Right ventricle myocardium inferior (tissue), 1 donor: Measurements from ENCODE around the gene RAB5B. TPM values are rescaled to one million over a fixed set of nuclear protein-coding genes. Genes with fewer than 3 reads are reported as not detected.

Source experiments
- ATAC-seq: fragments of 200-7000 bp; cut with Tn5 transposase; one replicate; pipeline ENCODE4 v1.9.1; 2020; ENCODE audit warnings: mild to moderate bottlenecking, moderate library complexity
- DNase-seq: peaks from one replicate; pipeline ENCODE4 v3.0.0; 2021; ENCODE audit errors: missing footprints
- intact Hi-C: fragments of 100-400 bp; cut with DNase I; formaldehyde crosslinking; loops from one replicate; pipeline ENCODE4 v1.11.0; 2022
- long read RNA-seq: library from polyadenylated mRNA; unstranded; transcript quantifications from one replicate; pipeline ENCODE4 v2.0.0, GENCODE V29; 2021
- total RNA-seq: library from RNA; stranded (reverse); fragmentation: NEBNext Ultra II Directional; extraction: Animal tissue kit (Norgen Biotek cat#: 25700); gene quantifications from one replicate; pipeline ENCODE4 v1.2.1, GENCODE V29; 2021
- donor health status: DM: no; HTN: yes; CAD: no; lungs with severe emphysema.

RAB5B gene, protein sequence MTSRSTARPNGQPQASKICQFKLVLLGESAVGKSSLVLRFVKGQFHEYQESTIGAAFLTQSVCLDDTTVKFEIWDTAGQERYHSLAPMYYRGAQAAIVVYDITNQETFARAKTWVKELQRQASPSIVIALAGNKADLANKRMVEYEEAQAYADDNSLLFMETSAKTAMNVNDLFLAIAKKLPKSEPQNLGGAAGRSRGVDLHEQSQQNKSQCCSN
- 113 TPM for total RNA-seq
- long read RNA-seq, full-length matches to known transcripts = 46 of 69 reads
- long read RNA-seq, partial matches to known transcripts = 7 of 69 reads
- long read RNA-seq, other reads (novel, unspliced or antisense) = 16 of 69 reads

DNA sequence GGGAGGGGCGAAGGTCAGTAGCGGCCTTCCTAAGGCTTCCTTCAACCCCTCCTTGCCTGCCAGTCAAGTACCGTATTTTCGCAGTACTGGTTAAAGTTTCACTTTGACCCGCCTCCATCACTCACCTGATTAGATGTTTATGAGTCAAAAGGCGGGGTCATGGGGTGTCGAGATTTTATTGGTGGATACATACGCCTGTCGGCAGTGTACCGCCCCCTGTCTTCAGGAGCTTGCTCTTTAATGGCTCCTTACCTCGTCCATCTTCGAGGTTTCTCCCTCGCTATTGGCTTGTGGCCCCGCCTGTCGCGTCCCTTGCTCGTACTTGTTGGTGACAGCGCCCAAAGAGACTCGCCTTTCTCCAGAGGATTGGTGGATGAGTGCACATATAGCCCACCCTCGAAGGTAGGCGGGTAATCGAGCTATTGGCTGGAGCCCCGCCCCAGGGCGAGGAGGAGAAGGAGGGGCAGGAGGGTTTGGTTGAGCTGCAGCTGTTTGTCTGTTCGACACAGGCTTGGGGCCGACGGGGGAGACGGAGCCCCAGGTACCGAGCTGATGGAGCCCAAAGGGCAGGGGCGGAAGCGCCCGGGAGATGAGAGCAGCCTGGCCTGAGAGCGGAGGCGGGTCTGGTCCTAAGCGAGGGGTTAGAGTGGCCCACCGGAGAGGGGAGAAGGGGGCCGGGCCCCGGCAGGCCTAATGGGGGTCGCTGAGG lies at the start of gene RAB5B:
Gene RAB5B (plus strand): TSS at position 480 of the 709 bp plus-strand sequence. CDS start 12,883 bp downstream, outside the sequence.
- ATAC-seq (peak; percentile 95), DNase-seq (peak; percentile 99)
- intact Hi-C loops = loop anchor here (2.0 kb wide), 1 partner anchor 47 kb away; the partner anchor contains the start of gene PYM1

DNA sequence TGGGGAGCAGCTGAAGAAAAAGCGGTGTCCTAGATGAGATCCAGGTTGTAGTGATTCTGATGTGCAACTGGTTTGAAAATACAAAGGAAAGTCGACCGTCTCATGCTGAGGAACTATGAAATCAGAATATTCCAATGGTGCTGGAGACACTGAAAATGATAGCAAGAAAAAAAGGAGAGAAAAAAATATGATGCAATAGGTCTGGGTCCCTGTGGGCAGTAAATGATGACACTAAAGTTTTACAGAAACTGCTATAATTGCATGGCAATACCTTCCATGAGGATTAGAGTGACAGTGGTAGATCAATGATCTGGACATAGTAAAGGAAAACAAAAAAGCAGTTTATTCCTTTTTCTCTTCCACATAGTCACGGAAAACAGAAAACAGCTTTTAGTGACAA lies 48.5 kb upstream of the RAB5B start:
- DNase-seq (no peak), ATAC-seq (no peak)
- intact Hi-C loops = no loop called here

DNA sequence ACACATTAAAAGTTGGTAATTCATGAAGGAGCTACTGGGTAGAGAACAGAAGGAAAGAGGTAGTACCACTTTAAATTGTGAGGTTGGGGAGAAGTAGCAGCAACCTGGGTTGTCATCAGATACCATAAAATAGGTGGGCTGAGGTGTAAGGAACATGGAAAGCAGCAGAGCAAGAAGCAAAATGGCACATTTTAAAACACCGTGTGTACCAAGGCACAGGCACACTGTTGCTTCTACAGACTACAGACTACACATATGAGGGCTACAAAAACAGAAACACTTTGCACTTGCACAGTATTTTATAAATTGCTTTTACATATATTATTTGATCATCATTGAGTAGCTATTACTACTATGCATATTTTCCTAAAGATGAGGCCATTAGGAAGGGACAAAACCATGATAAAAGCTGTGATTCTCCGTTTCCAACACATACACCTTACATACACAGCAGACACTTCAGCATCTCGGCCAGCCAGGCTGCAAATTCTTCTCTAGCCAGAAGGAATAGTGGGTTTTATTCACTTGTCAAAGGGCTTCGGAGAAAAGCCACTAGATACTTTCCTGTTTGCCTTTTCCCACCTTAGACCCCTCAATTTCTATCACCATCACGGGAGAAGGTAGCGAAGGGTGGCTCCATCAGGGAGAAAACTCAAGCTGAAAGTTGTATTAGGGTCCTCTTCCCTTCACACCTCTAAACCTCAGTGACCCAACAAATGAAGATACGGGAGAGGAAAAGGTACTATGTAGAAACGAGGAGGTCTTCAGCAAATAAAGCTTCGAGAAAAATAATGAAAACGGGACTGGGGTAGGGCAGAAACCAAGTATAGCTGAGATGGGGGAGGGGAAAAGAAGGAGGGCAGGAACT lies 47.8 kb upstream of the RAB5B start:
- DNase-seq (no peak), ATAC-seq (no peak)
- intact Hi-C loops = loop anchor here (2.0 kb wide), 3 partner anchors 47 to 97 kb away; partner anchors contain the start of gene DNAJC14

DNA sequence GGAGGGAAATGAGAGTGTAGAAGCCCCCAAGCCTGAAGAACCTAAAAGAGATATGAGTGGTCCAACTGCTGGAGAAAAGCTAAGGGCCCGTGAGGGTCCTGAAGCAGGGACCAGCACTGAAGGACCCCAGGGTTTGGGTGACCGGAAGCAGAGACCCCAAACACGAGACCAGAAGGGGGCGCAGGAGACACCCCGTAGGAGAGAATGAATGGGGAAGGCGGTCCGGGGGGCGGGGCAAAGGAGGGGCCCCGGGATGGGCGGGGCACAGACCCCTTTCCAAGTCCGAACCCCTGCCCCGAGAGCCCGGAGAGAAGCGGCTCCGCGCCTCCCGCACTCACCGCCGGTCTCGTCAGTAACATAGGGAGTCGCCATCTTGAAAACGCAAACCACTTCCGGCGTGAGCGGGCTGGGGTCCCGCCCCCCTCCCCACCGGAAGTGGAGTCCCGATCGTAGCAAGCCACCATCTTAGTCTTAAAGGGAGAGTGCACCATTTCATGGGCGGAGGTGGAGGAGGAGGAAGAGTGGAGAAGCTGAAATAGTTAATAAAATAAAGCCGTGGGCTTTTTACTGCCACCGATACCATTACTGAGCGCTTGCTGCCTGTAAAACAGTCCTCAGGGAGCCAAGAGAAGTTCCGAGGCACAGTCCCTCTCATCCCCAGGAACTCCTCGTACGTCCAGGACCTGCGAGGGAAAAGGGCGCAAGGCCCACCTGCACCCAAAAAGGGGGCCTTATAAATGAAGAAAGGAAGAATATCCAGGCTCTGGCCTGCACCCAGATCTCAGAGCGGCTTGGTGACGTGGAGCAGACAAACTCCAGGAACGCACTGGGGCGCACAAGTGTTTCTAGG lies 46.9 kb upstream of the RAB5B start:
- peak; percentile 92 for DNase-seq
- intact Hi-C loops = loop anchor here (2.0 kb wide), 3 partner anchors 46 to 98 kb away; partner anchors contain the start of gene DNAJC14
- peak; percentile 88 for ATAC-seq

DNA sequence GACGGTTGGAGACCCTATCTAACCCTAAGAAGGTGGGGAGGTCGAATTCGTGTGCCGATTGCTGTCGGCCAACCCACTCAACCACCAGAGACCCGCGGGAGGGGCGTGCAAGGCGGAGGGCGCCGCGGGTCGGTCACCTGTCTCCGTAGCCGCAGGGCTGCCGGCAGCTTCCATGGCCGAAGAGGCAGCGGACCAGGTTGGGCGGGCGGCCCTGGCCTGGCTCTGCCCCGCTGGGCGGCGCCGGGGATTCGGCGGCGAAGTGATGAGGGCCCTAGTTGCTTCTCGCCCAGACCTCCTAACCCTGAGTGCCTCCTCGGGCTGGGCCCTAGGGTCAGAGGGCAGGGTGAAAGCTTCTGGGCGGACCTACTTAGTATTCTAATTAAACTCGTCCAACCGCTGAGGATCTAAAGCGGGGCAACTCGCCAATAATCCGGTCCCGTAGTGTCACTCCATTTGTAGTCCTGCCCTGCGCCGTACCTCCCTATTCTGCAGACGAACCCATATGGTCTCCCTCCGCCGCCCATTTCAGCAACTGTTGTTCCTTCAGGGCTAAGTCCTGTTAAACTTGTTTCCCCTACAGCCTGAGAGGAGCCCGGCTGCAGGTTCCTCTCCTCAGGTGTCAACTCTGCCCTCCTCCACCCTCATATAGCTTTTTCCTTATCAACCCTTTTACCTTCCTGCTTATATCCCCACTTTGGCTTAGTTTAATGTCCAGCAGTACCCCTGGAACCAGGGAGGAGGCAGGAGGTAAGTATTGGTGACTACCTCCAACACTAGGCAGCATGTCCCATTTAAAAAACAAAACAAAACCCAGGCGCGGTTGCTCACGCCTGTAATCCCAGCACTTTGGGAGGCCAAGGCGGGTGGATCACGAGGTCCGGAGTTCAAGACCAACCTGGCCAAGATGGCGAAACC lies 46.0 kb upstream of the RAB5B start, which contains the start of gene PYM1:
Gene PYM1 (minus strand): TSS at position 307 of the 915 bp plus-strand sequence. CDS start 133 bp downstream, at position 174.
- ATAC-seq = peak; percentile 73
- intact Hi-C loops = loop anchor here (2.0 kb wide), 3 partner anchors 45 to 99 kb away; partner anchors contain the start of gene DNAJC14
- DNase-seq = peak; percentile 90

DNA sequence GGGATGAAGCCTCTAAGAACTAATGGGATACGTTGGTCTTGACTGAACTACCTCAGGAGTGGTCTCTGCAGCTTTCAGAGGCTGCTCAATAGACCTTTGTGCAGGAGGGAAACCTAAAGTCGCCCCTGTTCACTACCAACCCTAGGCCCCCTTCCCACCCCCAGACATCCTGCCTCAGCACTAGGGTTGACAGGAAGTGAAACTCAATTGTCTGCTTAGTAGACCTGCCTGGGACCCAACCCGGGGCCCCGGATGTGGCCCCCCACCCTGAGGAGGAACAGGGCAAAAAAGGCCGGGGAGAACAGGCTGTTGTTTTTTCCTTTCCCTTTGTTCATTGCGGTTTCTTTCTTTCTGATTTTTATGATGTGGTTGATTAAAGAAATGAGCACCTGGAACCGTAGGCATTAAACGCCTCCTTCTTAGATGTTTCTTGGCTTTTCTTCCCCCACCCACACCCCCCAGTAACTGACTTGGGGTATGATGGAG lies 44.5 kb upstream of the RAB5B start:
- DNase-seq (no peak), ATAC-seq (no peak)
- intact Hi-C loops = no loop called here

DNA sequence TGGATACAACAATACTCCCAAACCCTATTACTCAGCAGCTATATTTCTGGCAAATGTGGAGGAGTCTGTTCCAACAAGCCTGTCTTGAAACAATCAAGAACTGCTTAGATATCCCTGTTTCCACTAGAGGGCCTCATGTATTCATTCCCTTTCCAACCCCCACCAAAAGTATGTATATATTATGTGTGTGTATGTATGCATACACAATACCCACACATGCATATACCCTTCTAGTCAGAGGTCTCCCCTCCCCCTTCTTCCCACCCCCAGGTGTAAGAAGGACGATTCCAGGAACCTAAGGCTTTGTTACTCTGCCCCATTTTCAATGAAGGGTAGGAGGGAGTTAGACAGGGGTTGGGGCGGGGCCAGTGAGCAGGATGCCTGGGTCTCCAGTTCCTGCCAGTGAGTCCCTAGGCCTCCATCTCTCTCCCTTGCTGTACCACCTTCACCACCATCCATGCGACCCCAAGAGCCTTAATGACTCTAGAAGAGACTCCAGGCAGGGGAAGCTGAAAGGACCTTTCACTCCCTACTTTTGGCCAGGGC lies 43.0 kb upstream of the RAB5B start, which contains the start of gene DGKA:
Gene DGKA (plus strand): TSS at position 392 of the 546 bp plus-strand sequence. CDS start 5,342 bp downstream, outside the sequence.
- ATAC-seq (no peak), DNase-seq (no peak)
- intact Hi-C loops = no loop called here

DNA sequence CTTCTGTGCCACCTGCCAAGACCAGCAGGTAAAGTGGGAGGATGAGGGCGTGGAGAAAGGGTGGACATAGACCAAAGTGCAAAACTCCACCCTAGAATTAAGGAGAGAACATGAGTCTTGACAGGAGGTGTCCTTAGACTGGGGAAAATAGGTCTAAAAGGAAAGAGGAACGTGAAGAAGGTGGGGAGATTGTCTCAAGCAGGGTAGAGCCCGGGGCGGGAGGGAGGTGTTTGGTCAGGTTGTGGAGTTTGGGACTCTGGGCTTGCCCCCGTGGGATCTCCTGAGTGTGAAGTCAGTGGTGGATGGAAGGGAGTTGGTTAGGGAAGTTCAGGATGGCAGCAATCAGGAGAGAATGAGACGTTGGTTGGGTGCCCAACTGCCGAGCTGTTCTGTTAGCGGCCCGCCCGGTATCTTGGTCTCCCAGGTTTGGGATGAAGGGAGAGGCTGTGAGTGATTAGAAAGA lies 42.5 kb upstream of the RAB5B start:
- ATAC-seq = no peak
- DNase-seq = peak; percentile 73
- intact Hi-C loops = no loop called here

DNA sequence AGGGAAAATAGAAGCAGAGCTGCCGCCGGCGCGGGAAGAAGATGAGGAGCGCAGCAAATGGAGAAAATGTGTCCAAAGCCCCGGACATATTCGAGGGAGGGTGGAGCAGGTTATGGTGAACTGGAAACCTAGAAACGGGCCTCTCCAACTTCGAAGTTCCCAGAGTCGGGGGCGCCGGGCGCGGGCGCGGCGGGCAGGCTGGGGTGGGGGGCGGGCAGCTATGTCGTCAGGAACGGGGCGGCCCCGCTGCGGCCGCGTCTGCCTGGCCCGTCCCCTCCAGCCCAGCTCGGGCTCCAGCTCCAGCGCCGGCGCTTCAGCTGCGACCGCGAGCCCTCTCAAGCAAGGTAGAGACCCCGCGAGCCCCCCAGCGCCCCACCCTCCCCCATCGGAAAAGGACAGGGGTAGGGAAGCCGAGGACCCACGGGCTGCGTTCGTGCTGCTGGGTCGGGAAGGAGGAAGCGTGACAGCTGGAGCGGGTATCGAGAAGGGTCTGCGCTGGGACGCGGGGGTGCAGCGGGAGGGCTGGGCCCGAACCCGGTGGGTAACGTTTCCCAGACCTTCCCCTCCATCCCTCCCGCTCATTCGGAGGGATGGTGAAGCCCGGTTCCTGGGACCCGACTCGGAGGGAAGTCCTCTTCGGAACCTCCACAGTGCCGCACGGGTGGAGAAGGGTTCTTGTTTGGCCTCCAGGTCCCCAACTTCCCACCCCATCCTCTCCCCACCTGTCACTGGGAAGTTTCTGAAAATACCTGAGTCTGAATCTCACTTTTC lies 41.9 kb upstream of the RAB5B start:
- DNase-seq (peak; percentile 87), ATAC-seq (peak; percentile 45)
- intact Hi-C loops = loop anchor here (2.0 kb wide), 1 partner anchor 35 kb away; the partner anchor contains the start of genes CDK2 and PMEL

DNA sequence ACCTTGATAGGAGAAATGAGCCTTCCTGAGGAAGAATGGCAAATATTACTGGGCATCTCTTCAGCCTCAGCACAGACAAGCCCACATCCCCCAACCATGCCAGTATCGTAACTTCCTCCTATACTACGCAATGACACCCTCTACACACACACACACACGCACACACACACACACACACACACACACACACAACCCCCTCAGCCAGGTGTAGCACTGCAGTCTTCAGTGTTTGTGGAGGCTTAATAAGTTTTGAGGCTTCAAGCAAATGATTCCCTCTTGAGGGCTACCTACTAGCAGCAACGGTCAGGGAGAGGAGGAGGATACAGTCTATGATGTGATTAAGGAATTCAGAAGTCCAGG lies 41.3 kb upstream of the RAB5B start:
- intact Hi-C loops = loop anchor here (2.0 kb wide), 1 partner anchor 34 kb away; the partner anchor contains the start of genes CDK2 and PMEL
- ATAC-seq = no peak
- DNase-seq = no peak

DNA sequence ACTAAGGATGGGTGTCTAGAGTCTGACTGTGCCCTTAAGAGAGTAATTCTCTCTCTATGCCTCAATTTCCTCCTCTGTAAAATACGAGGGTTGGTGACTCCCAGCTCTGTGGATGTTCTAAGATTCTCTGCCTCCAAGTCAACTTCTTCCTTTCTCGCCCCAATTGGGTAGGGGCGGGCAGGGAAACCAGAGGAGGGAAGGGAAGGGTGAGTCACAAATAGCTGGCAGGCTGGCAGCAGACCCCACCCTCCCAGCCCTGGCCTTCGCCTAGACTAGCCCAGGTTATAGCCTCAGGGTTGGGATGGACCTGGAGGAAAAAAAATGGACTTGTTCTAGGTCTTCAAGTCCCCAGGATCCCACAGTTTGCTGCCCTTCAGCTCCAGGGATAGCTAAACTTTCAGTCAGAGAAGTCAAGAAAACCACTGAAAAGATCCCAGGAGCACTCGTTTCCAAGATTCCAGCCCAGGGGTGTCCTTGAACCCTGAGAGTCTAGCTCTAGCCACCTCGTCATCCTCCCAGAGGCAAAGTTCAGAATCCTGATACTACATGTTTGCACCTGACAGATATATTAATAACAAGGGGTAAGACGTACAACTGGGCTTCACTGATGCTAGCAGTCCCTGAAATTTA lies 40.6 kb upstream of the RAB5B start:
- intact Hi-C loops = loop anchor here (2.0 kb wide), 1 partner anchor 34 kb away; the partner anchor contains the start of genes CDK2 and PMEL
- DNase-seq (no peak), ATAC-seq (no peak)

DNA sequence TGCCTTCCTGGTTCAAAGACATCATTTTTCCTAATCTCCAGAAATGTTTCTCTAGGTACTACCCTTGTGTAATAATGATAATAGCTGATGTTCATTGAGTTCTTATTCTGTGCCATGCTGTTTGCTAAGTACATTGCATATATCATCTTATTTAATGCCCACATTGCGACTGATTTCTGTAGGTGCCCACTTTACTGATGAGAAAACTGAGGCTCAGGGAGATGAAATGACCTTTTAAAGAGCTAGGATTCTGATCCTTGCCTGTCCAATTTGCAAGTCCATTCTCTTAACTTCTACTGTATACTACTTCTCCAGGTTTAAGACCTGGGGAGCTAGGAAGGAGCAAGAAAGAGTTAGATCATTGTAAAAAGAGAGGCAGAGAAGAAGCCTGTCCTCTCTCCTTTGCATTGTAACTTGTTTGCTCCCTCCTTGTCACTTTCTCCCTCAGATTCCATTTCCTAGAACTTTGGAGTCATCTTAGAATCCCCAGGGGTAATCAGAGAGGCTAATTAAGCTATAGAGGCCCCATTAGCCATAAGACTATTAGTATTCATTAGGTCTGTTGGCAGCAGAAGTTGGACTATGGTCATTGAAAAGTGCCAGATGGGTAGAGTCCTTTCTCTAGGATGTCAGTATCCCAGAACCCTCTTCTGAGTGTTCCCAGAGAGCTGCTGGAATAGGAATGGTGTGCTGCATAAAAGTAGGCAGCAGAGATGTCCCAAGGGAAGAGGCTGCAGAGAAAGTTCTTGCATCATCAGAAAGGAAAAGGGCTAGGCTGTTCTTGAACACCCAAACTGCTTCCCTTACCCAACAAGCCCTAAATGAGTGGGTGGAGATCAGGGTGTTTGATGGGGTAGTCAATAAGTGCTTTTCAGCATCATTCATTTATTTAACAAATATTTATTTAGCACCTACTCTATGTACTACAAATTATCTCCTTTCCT lies 39.8 kb upstream of the RAB5B start:
- no peak for ATAC-seq
- intact Hi-C loops = loop anchor here (2.0 kb wide), 1 partner anchor 33 kb away; the partner anchor contains the start of genes CDK2 and PMEL

DNA sequence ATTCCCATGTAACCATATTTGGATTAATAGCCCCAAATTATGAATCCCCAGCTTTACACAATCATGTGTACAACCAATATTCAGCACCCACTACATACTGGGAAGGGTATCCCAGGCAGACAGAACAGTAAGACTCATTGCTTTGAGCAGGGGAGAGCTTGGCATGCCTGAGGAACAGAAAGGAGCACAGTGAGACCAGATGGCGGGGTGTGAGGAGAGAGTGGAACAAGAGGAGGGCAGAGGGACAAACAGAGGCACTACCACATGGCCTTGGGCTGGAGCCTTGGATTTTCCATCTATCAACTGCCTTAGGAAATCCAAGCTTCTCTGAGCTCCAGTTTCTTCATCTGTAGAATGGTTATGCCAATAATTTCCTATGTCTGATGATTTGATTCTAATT lies 39.1 kb upstream of the RAB5B start:
- ATAC-seq (no peak), DNase-seq (no peak)
- intact Hi-C loops = no loop called here

More for the DNA sequence above, 39.8 kb upstream of the RAB5B start:
- DNase-seq = no peak

DNA sequence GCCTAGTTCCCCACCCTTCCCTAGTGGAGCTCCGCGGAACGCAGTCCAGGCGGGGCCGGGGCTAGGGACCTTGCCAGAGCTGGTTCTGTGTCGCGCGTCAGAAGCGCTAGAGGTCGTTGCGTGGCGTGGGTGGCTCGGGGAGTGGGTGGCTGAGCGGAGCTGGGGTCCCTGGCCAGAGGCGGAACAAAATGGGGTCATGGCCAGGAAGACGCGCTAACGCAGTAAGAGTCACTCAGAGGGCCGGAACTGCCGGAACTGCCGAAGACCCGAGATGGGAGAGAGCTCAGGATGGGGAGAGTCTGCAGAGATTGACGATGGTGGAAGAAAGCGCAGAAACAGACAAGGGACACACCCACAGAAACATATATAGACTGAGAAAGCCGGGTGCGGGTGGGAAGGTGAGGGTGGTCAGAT lies 38.1 kb upstream of the RAB5B start:
- ATAC-seq = peak; percentile 27
- DNase-seq = peak; percentile 74
- intact Hi-C loops = no loop called here
